ENCODE measurements around the gene NCSTN. TPM values are rescaled to one million over a fixed set of nuclear protein-coding genes. Genes with fewer than 3 reads are reported as not detected.
A peak's percentile ranks its signal among the peaks of the same experiment; 100 is the strongest.

The NCSTN gene
- total RNA-seq, 2 experiments from 2014 or later, result 44.8 to 55.5 TPM

- no peaks in the 10 kb centered on the region for H3K9me3 ChIP-seq (ENCODE audit: low read length)
- no peak overlapping the region for H3K27ac ChIP-seq (ENCODE audit: low read depth, low read length, poor library complexity, severe bottlenecking)
- peaks cover 58% of the 10 kb centered on the region for H3K36me3 ChIP-seq (ENCODE audit: insufficient read depth, low read length)
- H3K4me2 ChIP-seq (ENCODE audit: low read length), result peak overlapping the region; percentile 85
- POLR2A ChIA-PET, result no interaction called here
- peaks cover 55% of the 10 kb centered on the region for H3K79me2 ChIP-seq (ENCODE audit: insufficient read depth, low read depth, low read length)
- no peak for TF ChIP-seq CTCF (conservative IDR thresholded peaks at IDR 0.05; ENCODE audit: low read length)
- TF ChIP-seq EZH2phosphoT487 (IDR thresholded peaks at IDR 0.05; ENCODE audit: borderline replicate concordance, low read depth, low read length), result no peak
- intact Hi-C loops (cut with micrococcal nuclease; ENCODE audit: unreplicated experiment), result loop anchor here (5.0 kb wide), 1 partner anchor 266 kb away; no protein-coding TSS in a partner anchor
- no peak overlapping the region for H3K4me3 ChIP-seq (ENCODE audit: low read depth, low read length, poor library complexity, severe bottlenecking)
- peaks cover 15% of the 10 kb centered on the region; the same call in 1 of the 2 replicates for H4K20me1 ChIP-seq (ENCODE audit: insufficient read depth, low read length)
- no TSS peak for BruUV-seq (replicated peaks)
- no peak for DNase-seq (ENCODE audit: low spot score)
- CTCF ChIA-PET (ENCODE audit: unreplicated experiment), result no interaction called here
- H3K9me2 ChIP-seq (ENCODE audit: insufficient read depth, low read length), result no peaks in the 10 kb centered on the region
- H2AFZ ChIP-seq (ENCODE audit: low read length), result no peak overlapping the region
- H3K4me1 ChIP-seq (ENCODE audit: insufficient read depth, low read length, poor library complexity, severe bottlenecking), result peaks cover 26% of the 10 kb centered on the region
Measured at GRCh38 chr1:160340866-160341265, 2.3 kb upstream of the NCSTN start.

GRCh38 chr1:160342526-160342925 is 657 bp upstream of the NCSTN start:
- Histone ChIP-seq H4K20me1 (ENCODE audit: insufficient read depth, low read length) (peaks cover 15% of the 10 kb centered on the region; the same call in 1 of the 2 replicates), H3K9me3 (ENCODE audit: low read length) (no peaks in the 10 kb centered on the region), H3K4me3 (ENCODE audit: low read depth, low read length, poor library complexity, severe bottlenecking) (peak overlapping the region; percentile 87), H3K4me1 (ENCODE audit: insufficient read depth, low read length, poor library complexity, severe bottlenecking) (peaks cover 43% of the 10 kb centered on the region), H2AFZ (ENCODE audit: low read length) (peak overlapping the region; percentile 82; the same call in 1 of the 2 replicates), H3K4me2 (ENCODE audit: low read length) (peak overlapping the region; percentile 85), H3K9me2 (ENCODE audit: insufficient read depth, low read length) (no peaks in the 10 kb centered on the region), H3K27ac (ENCODE audit: low read depth, low read length, poor library complexity, severe bottlenecking) (peak overlapping the region; percentile 60), H3K36me3 (ENCODE audit: insufficient read depth, low read length) (peaks cover 59% of the 10 kb centered on the region), H3K79me2 (ENCODE audit: insufficient read depth, low read depth, low read length) (peaks cover 53% of the 10 kb centered on the region)
- TF ChIP-seq EZH2phosphoT487 (IDR thresholded peaks at IDR 0.05; ENCODE audit: borderline replicate concordance, low read depth, low read length) (no peak), CTCF (conservative IDR thresholded peaks at IDR 0.05; ENCODE audit: low read length) (no peak)
- ChIA-PET CTCF (ENCODE audit: unreplicated experiment) (no interaction called here), POLR2A (interaction anchor here (0.9 kb wide), 1 partner anchor 138 kb away, joined by 3 read pairs; no protein-coding TSS in a partner anchor)
- intact Hi-C loops (cut with micrococcal nuclease; ENCODE audit: unreplicated experiment), result loop anchor here (2.0 to 5.0 kb wide), 2 partner anchors 58 to 265 kb away; partner anchors contain the start of gene PEX19
- peak; percentile 48 for DNase-seq (ENCODE audit: low spot score)
- TSS peak; percentile 75 for BruUV-seq (replicated peaks)

GRCh38 chr1:160344241-160344640 is 1.1 kb downstream of the NCSTN start:
- POLR2A ChIA-PET, result interaction anchor here (0.7 to 1.2 kb wide), 6 partner anchors 9 to 242 kb away, joined by 3 to 9 read pairs (median 4); partner anchors contain the start of gene PEX19
- H2AFZ ChIP-seq (ENCODE audit: low read length), result no peak overlapping the region
- peaks cover 44% of the 10 kb centered on the region for H3K4me1 ChIP-seq (ENCODE audit: insufficient read depth, low read length, poor library complexity, severe bottlenecking)
- no peaks in the 10 kb centered on the region for H3K9me3 ChIP-seq (ENCODE audit: low read length)
- no peak for DNase-seq (ENCODE audit: low spot score)
- no TSS peak for BruUV-seq (replicated peaks)
- intact Hi-C loops (cut with micrococcal nuclease; ENCODE audit: unreplicated experiment), result loop anchor here (5.0 kb wide), 1 partner anchor 263 kb away; no protein-coding TSS in a partner anchor
- H4K20me1 ChIP-seq (ENCODE audit: insufficient read depth, low read length), result peaks cover 15% of the 10 kb centered on the region; the same call in 1 of the 2 replicates
- H3K4me2 ChIP-seq (ENCODE audit: low read length), result peak overlapping the region; percentile 85
- H3K4me3 ChIP-seq (ENCODE audit: low read depth, low read length, poor library complexity, severe bottlenecking), result peak overlapping the region; percentile 87
- H3K9me2 ChIP-seq (ENCODE audit: insufficient read depth, low read length), result no peaks in the 10 kb centered on the region
- H3K27ac ChIP-seq (ENCODE audit: low read depth, low read length, poor library complexity, severe bottlenecking), result no peak overlapping the region
- H3K36me3 ChIP-seq (ENCODE audit: insufficient read depth, low read length), result peaks cover 56% of the 10 kb centered on the region
- CTCF ChIA-PET (ENCODE audit: unreplicated experiment), result interaction anchor here (1.0 to 1.7 kb wide), 2 partner anchors 10 to 11 kb away, joined by 3 to 4 read pairs; no protein-coding TSS in a partner anchor
- TF ChIP-seq CTCF (conservative IDR thresholded peaks at IDR 0.05; ENCODE audit: low read length), result no peak
- H3K79me2 ChIP-seq (ENCODE audit: insufficient read depth, low read depth, low read length), result peaks cover 53% of the 10 kb centered on the region
